HepG2 (cell line): ENCODE results near the gene USP9X. TPM values are rescaled to one million over a fixed set of nuclear protein-coding genes. Genes with fewer than 3 reads are reported as not detected.
A peak's percentile ranks its signal among the peaks of the same experiment; 100 is the strongest.

Source experiments
- AHR ChIP-seq: IDR thresholded peaks from 2 replicates; pipeline ENCODE4 v1.6.1; 2018; ENCODE audit warnings: missing genetic modification reagents, missing compliant biosample characterization
- GATAD2A ChIP-seq: IDR thresholded peaks from 2 replicates; pipeline ENCODE4 v1.6.1; 2016
- HNF1A ChIP-seq, 2 experiments: sonication (generic) in 1 of 2; formaldehyde crosslinking in 1 of 2; IDR thresholded peaks; 2 replicates each; pipeline versions ENCODE4 v1.4.0 to v1.6.1; 2016 to 2020; ENCODE audit warnings: borderline replicate concordance in 1 of 2, low read depth in 1 of 2, mild to moderate bottlenecking in 1 of 2, missing genetic modification reagents in 1 of 2
- NFIC ChIP-seq: IDR thresholded peaks from 2 replicates; pipeline ENCODE4 v1.6.1; 2012; ENCODE audit warnings: mild to moderate bottlenecking, low read length, inconsistent platforms
- NPAS2 ChIP-seq: sonication (generic); formaldehyde crosslinking; IDR thresholded peaks from 2 replicates; pipeline ENCODE4 v1.8.0; 2022; ENCODE audit warnings: mild to moderate bottlenecking, missing genetic modification reagents, borderline replicate concordance
- SOX5 ChIP-seq: IDR thresholded peaks from 2 replicates; pipeline ENCODE4 v1.6.1; 2016; ENCODE audit warnings: borderline replicate concordance
- SP2 ChIP-seq: sonication (generic); formaldehyde crosslinking; IDR thresholded peaks from 2 replicates; pipeline ENCODE4 v1.5.1; 2020; ENCODE audit warnings: mild to moderate bottlenecking, missing genetic modification reagents
- ZBTB33 ChIP-seq: sonication (generic); formaldehyde crosslinking; IDR thresholded peaks from 2 replicates; pipeline ENCODE4 v1.4.0; 2020; ENCODE audit warnings: missing genetic modification reagents
- ZC3H4 ChIP-seq: sonication (generic); formaldehyde crosslinking; IDR thresholded peaks from 2 replicates; pipeline ENCODE4 v1.4.0; 2020; ENCODE audit warnings: missing genetic modification reagents, borderline replicate concordance
- ZFAT ChIP-seq: sonication (generic); formaldehyde crosslinking; conservative IDR thresholded peaks from 2 replicates; pipeline ENCODE4 v1.8.1; 2023; ENCODE audit warnings: missing genetic modification reagents, inconsistent platforms
- ZKSCAN5 ChIP-seq: sonication (generic); formaldehyde crosslinking; IDR thresholded peaks from 2 replicates; pipeline ENCODE4 v1.5.1; 2020; ENCODE audit warnings: mild to moderate bottlenecking, missing genetic modification reagents
- ZNF101 ChIP-seq: sonication (generic); formaldehyde crosslinking; IDR thresholded peaks from 2 replicates; pipeline ENCODE4 v1.4.0; 2020; ENCODE audit warnings: mild to moderate bottlenecking, low read depth, missing genetic modification reagents, borderline replicate concordance
- ZNF260 ChIP-seq: sonication (generic); formaldehyde crosslinking; IDR thresholded peaks from 2 replicates; pipeline ENCODE4 v1.4.0; 2020; ENCODE audit warnings: missing genetic modification reagents, low read depth, mild to moderate bottlenecking, borderline replicate concordance
- ZNF333 ChIP-seq: sonication (generic); formaldehyde crosslinking; IDR thresholded peaks from 2 replicates; pipeline ENCODE4 v1.4.0; 2020; ENCODE audit warnings: mild to moderate bottlenecking, missing genetic modification reagents, borderline replicate concordance
- ZNF383 ChIP-seq: sonication (generic); formaldehyde crosslinking; IDR thresholded peaks from 2 replicates; pipeline ENCODE4 v1.4.0; 2020; ENCODE audit warnings: missing genetic modification reagents, mild to moderate bottlenecking, borderline replicate concordance
- ZNF761 ChIP-seq: sonication (generic); formaldehyde crosslinking; conservative IDR thresholded peaks from 2 replicates; pipeline ENCODE4 v1.4.0; 2020; ENCODE audit warnings: mild to moderate bottlenecking, missing genetic modification reagents
- ZNF770 ChIP-seq: sonication (generic); formaldehyde crosslinking; IDR thresholded peaks from 2 replicates; pipeline ENCODE4 v1.5.0; 2020; ENCODE audit warnings: mild to moderate bottlenecking, missing genetic modification reagents
- ZNF788 ChIP-seq: sonication (generic); formaldehyde crosslinking; IDR thresholded peaks from 2 replicates; pipeline ENCODE4 v1.5.0; 2020; ENCODE audit warnings: mild to moderate bottlenecking, missing genetic modification reagents, borderline replicate concordance
- ZNF841 ChIP-seq: sonication (generic); formaldehyde crosslinking; IDR thresholded peaks from 2 replicates; pipeline ENCODE4 v1.8.1; 2023; ENCODE audit warnings: missing genetic modification reagents, borderline replicate concordance
- ZNF850 ChIP-seq: sonication (generic); formaldehyde crosslinking; conservative IDR thresholded peaks from 2 replicates; pipeline ENCODE4 v1.9.0; 2021; ENCODE audit warnings: mild to moderate bottlenecking, missing genetic modification reagents
- ZSCAN29 ChIP-seq: sonication (generic); formaldehyde crosslinking; conservative IDR thresholded peaks from 2 replicates; pipeline ENCODE4 v1.4.0; 2020; ENCODE audit warnings: mild to moderate bottlenecking, missing genetic modification reagents
- polyA plus RNA-seq, 8 experiments: library from polyadenylated mRNA; depleted of rRNA in 3 of 8; stranded (reverse) in 7 of 8; unstranded in 1 of 8; fragments of >200 nt; fragmentation: Illumina TruSeq in 4 of 8; extraction: Trizol in 4 of 8; gene quantifications; 2 replicates each; pipeline versions ENCODE4 v1.2.1 to v1.2.3, GENCODE V29; 2011 to 2016; ENCODE audit warnings: low read depth in 4 of 8, missing spikeins in 1 of 8, mixed read lengths in 1 of 8; ENCODE audit not compliant: insufficient read depth in 1 of 8
- total RNA-seq, 5 experiments: library from RNA; depleted of rRNA; stranded (reverse); fragments of >200 nt; fragmentation: Illumina TruSeq; extraction: Trizol; gene quantifications; 2 replicates each; pipeline ENCODE4 v1.2.3, GENCODE V29; 2016; ENCODE audit warnings: low read depth in 1 of 5

Gene USP9X
- total and polyA plus RNA-seq, 2 of the 13 experiments (the other 11 are each of a cell fraction or from before 2014, with no cell fraction given) = 22.2 to 40.5 TPM

GRCh38 chrX:41084044-41084892, 977 bp upstream of the USP9X start (continued):
- TF ChIP-seq ZNF383 (CRISPR knock-in tag) = no peak
- no peak for TF ChIP-seq NFIC
- no peak for TF ChIP-seq ZNF333 (CRISPR knock-in tag)
- no peak for TF ChIP-seq ZNF841 (CRISPR knock-in tag)
- TF ChIP-seq ZFAT = no peak
- TF ChIP-seq ZC3H4 (CRISPR knock-in tag) = no peak; the same call in 1 of the 2 replicates
- peak; percentile 8; the same call in 1 of the 2 replicates for TF ChIP-seq GATAD2A (CRISPR knock-in tag)
- TF ChIP-seq SP2 (CRISPR knock-in tag) = peak; percentile 54; the same call in 1 of the 2 replicates
- no peak for TF ChIP-seq ZNF770 (CRISPR knock-in tag)
- no peak for TF ChIP-seq HNF1A (IDR thresholded peaks at IDR 0.05; ENCODE audit: low read depth)
- peak; percentile 48; the same call in 1 of the 2 replicates for TF ChIP-seq HNF1A (CRISPR knock-in tag; IDR thresholded peaks at IDR 0.05; ENCODE audit: borderline replicate concordance)
- no peak for TF ChIP-seq ZNF850 (CRISPR knock-in tag)
- TF ChIP-seq ZNF101 (CRISPR knock-in tag) = no peak
- no peak for TF ChIP-seq ZNF260
- TF ChIP-seq SOX5 (CRISPR knock-in tag) = peak; percentile 80; the same call in 1 of the 2 replicates
- TF ChIP-seq ZNF761 = no peak
- no peak for TF ChIP-seq NPAS2 (CRISPR knock-in tag)
- TF ChIP-seq ZNF788 (CRISPR knock-in tag) = peak; percentile 80; the same call in 1 of the 2 replicates
- TF ChIP-seq AHR (CRISPR knock-in tag) = no peak
- TF ChIP-seq ZSCAN29 (CRISPR knock-in tag) = no peak
- 0 out of 2 replicates have a peak, but pooled peaks have one; percentile 27 for TF ChIP-seq ZBTB33 (CRISPR knock-in tag)
- no peak for TF ChIP-seq ZKSCAN5
